ENCODE results near the gene SLC10A1. TPM values are rescaled to one million over a fixed set of nuclear protein-coding genes. Genes with fewer than 3 reads are reported as not detected.
"Not testable (repeated sequence)": the region's sequence is repeated elsewhere in the genome, so short reads cannot be mapped to it uniquely, and the experiment has no call there.

Gene SLC10A1
- polyA plus RNA-seq, 10 donors: 0.12 to 0.13 TPM; not detected in 8

GRCh38 chr14:69770559-69770958, 26.5 kb downstream of the SLC10A1 start:
- no peak for DNase-seq

- DNase-seq: no peak
These were observed 27.4 kb downstream of the SLC10A1 start for GRCh38 chr14:69769623-69770022.

GRCh38 chr14:69768873-69769272, 28.2 kb downstream of the SLC10A1 start:
- DNase-seq: no peak

- peak; percentile 93 to 98 (median 96) for DNase-seq
These were observed 29.6 kb downstream of the SLC10A1 start for GRCh38 chr14:69767369-69767999.

- DNase-seq: peak; percentile 97 to 99 (median 99)
These were observed 30.1 kb downstream of the SLC10A1 start, which contains the start of gene SRSF5 for GRCh38 chr14:69766984-69767368. TSS of gene SRSF5 (plus strand) at chr14:69767142. CDS start at chr14:69768157, 1,015 bp downstream.

- no peak for DNase-seq
These were observed 33.1 kb downstream of the SLC10A1 start for GRCh38 chr14:69763761-69764510.

GRCh38 chr14:69760810-69761209, 36.2 kb downstream of the SLC10A1 start:
- DNase-seq: no peak

GRCh38 chr14:69756298-69756697, 40.7 kb downstream of the SLC10A1 start:
- DNase-seq: no peak

- DNase-seq: no peak
These were observed 41.3 kb downstream of the SLC10A1 start for GRCh38 chr14:69755784-69756183.

- no peak for DNase-seq
These were observed 41.7 kb downstream of the SLC10A1 start for GRCh38 chr14:69755296-69755695.

GRCh38 chr14:69754487-69754886, 42.6 kb downstream of the SLC10A1 start:
- no peak for DNase-seq

- no peak for DNase-seq
These were observed 43.2 kb downstream of the SLC10A1 start for GRCh38 chr14:69753860-69754259.

GRCh38 chr14:69752773-69753172, 44.3 kb downstream of the SLC10A1 start:
- DNase-seq: no peak

GRCh38 chr14:69750495-69750894, 46.5 kb downstream of the SLC10A1 start:
- DNase-seq: no peak

GRCh38 chr14:69749956-69750355, 47.1 kb downstream of the SLC10A1 start:
- no peak for DNase-seq

- DNase-seq: no peak
These were observed 56.0 kb downstream of the SLC10A1 start for GRCh38 chr14:69741055-69741454.

- DNase-seq: not testable (repeated sequence)
These were observed 60.6 kb downstream of the SLC10A1 start for GRCh38 chr14:69736405-69736804.

GRCh38 chr14:69731919-69732598, 65.0 kb downstream of the SLC10A1 start:
- DNase-seq: not testable (repeated sequence)

GRCh38 chr14:69727860-69728259, 69.2 kb downstream of the SLC10A1 start:
- DNase-seq: no peak

GRCh38 chr14:69726761-69727511, 70.1 kb downstream of the SLC10A1 start:
- peak; percentile 67 to 92 (median 86) for DNase-seq
